GM21390 (cell line): ENCODE measurements around the gene DOCK1.
"Not testable (repeated sequence)": the region's sequence is repeated elsewhere in the genome, so short reads cannot be mapped to it uniquely, and the experiment has no call there.

ENCODE experiments used
- ATAC-seq: cut with Tn5 transposase; IDR thresholded peaks from one replicate; pipeline ENCODE4 v1.9.1; 2021; ENCODE audit not compliant: unreplicated experiment

Gene DOCK1

DNA sequence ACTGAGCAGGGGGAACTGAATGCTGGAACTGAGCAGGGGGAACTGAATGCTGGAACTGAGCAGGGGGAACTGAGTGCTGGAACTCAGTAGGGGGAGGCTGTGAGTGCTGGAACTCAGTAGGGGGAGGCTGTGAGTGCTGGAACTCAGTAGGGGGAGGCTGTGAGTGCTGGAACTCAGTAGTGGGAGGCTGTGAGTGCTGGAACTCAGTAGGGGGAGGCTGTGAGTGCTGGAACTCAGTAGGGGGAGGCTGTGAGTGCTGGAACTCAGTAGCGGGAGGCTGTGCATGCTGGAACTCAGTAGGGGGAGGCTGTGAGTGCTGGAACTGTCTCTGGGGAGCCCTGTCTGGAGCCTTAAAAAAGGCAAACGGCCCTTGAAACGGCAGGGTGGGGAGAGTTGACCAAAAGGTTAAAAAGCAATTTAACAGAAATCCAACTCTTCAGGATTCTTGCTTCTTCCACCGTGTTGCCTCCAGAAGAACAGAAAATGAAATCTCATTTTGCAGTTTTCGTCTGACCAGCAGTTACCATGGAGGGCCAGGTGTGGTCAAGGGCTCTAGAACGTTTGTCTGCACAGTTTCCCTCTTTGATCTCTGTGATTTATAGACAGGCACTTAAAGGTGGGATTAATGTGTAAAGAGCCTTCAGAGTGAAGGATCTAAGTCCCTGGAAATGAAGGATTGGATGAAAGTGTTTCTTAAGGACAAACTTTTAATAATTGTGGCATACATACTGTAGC lies 19.1 kb downstream of the DOCK1 start:
- ATAC-seq, result no peak

DNA sequence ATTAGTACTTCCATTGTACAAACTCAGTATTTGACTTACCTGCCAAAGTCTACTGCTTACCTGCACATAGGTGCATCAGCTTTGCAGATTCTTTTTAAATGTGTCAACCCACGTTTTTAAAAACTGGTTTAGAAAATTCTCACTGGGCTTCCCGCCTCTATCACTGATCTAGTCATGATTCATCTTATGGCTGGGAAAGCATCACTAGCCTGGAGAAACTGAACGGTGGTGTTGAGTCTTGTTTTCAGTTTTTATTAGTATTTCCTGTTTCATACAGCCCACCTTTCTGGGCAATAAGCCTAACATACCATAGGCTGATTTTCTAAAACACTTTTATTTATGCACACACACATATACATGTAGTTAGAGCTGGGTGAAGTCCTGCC lies 19.7 kb downstream of the DOCK1 start:
- no peak for ATAC-seq

DNA sequence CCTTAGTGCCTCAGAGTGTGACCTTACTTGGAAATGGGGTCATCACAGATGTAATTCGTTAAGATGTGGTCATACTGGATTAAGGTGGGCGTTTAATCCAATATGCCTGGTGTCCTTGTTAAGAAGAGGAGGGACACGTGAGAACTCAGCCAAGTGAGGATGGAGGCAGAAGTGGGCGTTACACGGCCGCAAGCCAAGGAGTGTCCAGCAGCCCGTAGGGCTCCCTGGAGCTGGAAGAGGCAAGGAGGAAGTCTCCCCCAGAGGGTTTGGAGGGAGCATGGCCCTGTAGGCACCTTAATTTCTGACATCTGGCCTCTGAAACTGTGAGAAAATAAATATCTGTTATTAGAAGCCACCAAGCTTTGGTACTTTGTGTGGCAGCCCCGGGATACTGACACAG lies 21.3 kb downstream of the DOCK1 start:
- ATAC-seq, result no peak

DNA sequence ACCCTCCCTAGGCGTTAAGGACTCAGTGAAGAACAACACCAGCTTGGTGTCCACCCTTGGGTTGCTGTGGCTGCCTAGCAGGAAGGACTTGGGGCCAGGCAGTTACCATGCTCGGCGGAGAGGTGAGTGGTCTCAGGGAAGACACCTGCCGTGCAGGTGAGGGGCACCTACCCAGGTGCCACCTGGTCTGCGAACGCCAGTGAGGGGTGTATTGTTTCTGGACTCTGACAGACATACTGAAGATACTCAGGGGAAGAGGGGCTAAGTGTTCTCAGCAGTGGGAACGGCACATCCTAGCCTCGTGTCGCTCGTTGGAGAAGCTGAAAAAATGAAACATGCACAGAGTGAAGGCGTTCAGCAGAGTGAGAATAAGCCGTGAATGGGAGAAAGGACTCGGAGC lies 22.6 kb downstream of the DOCK1 start:
- no peak for ATAC-seq

DNA sequence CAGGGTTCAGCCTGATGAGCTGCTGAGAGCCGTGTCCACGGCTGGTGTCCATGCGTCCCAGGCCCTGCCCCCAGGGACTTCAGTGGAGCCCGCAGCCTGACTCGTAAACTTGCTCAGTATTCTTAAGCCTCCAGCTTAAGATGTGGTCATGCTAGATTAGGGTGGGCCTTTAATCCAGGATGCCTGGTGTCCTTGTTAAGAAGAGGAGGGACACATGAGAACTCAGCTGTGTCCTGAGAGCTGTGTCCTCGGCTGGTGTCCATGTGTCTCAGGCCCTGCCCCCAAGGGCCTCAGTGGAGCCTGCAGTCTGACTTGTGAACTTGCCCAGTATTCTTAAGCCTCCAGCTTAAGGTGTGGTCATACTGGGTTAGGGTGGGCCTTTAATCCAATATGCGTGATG lies 23.0 kb downstream of the DOCK1 start:
- ATAC-seq, result no peak

DNA sequence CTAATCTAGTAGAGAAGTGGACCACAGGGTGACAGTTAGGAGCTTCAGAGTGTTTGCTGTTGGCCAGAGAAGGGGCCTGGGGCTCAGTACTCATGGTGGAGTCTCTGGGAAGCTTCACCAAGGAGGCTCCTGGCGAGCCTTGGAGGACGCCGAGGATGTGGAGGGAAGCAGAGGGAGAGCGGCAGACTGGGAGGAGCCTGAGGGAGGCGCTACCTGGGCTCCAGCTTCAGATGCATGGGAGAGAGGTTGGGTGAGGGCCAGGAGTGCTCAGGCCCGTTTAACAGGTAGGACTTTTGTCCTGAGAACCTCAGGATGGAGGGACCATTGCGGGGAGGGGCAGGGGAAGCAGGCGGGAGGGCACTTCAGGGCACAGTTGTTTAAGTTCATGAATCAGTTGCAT lies 24.2 kb downstream of the DOCK1 start:
- no peak for ATAC-seq

DNA sequence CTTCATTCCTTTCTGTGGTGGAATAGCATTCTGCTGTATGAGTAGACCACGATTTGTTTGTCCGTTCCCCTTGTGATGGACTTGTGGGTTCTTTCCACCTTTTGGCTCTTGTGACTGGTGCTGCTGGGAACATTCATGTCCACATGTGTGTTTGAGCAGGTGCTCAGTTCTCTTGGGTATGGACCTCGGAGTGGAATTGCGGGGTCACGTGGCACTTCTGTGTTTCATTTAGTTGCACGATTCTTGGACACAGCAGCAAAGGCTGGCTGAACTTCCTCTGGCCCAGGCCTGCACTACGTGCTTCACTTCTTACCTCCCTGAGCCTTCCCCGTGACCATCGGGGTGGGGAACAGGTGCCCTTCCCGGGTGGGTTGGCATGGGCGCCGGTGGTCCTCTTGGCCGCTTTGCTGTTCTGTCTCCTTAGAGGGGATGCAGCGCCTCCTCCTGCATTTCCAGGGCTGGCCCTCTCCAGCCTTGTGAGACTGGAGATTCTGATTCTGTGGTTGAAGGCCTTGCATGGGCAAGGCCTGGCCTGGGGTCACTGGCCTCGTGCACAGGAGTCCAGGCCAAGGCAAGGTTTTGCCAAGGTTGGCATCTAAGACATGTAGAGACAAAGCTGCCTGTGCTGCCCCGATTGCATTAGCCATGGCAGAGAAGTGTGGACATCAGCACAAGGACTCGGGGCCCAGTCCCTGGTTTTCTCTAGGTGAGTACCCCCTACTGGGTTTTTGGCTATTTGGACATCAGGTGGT lies 25.1 kb downstream of the DOCK1 start:
- no peak for ATAC-seq

DNA sequence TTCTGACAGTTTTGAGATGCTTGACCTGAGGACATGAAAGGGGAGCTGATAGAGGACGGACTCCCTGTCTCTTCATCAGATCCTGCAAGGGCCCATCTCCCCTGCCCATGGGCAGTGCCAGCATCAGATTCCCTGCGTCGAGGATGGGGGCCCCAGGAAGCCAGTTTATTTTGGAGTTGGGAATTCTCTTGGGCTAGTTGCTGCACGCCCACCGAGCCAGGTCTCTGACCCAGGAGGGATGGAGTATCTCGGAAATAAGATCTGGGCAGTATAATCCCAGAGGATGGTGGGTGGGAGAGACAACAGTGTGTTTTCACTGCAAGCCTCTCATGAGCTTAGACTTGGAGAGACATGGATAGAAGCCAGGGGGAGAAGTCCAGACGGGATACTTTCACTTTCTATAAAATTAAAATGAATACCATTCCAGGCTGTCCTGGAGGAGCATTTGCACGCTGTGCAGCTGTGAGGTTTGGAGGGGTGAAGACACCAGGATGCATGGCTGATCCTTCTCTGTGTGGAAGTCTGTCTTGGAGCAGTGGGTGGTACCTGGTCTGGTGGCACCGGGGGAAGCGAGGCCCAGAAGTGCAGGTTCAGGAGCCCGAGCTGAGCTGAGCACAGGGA lies 25.8 kb downstream of the DOCK1 start:
- no peak for ATAC-seq

DNA sequence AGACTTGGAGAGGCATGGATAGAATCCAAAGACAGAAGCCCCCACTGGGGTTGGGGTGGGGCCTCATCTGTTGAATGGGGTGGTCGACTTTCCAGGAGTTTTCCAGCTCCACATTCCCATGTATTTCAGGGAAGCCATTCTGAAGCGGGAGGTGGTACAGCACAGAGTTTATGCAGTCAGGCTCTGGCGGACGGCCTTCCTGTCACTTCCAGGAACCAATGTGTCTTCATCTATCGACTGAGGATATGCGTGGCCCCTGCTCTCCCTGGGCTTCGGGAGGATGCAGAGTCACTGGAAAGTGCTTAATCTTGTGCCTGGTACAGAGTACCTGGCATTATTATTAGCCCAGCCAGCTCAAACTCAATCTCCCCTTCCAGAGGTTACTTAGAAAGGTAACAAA lies 26.3 kb downstream of the DOCK1 start:
- no peak for ATAC-seq

DNA sequence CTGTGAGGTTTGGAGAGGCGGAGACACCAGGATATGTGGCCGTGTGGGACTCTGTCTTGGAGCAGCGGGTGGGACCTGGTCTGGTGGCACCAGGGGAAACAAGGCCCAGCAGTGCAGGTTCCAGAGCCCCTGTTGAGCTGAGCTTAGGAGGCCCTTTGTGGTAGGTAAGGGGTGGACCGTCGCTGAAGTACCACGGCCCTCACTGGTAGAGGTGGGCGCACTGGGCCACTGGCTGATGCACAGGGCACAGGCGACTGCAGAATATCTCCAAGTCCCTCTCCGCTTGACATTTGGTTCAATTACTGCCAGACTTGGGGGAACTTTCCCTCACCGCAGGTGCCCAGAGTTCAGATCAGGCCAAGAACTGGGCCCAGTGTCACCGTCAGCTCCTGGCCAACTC lies 27.3 kb downstream of the DOCK1 start:
- ATAC-seq, result no peak

DNA sequence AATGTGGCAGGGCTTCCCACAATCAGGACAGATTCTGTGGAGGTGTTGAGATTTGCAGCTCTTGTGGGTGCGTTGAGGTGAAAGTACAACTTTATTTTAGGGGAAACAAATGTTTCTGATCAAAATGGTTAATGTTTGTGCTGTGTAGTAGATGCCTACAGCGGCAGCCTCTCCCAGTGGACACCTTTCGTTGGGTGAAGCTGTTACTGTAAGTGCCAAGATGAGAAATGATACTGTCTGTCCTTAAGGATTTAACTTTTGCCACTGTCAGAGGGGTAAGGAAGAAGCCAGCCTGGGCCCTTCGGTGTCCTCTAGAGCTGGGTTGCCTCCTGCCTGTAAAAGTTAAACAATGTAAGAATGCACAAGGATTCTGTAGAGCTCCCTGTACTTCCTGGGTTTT lies 27.9 kb downstream of the DOCK1 start:
- ATAC-seq, result no peak

DNA sequence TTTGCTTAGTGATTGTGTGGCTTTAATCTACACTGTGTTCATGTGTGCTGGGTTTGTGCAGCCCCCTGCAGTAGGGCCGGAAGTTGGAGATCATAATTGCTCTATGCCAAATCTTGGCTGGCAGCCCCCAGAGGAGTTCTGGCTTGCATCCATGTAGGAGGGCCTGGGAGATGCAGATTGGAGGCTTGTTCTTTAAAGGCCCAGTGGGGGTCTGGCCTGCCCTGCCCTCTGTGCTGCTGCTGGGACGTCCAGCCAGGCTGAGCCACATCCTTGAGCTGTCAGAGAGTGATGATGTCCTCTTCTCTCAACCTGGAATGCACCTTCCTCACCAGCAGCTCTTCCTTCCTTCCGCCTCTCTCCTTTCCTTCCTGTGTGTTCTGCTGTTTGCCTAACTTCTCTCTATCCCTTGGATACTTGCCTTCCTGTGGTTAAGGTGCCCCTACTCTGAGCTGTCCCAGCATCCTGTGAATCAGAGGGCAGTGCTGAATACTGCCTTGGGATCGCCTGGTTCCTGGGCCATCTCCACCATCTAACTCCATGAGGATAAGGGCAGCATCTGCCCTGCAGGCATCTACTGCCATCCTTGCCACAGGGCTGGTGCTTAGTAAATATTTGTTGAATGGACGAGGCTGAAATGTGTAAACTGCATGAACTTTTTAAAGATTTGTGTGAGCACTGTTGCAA lies 30.2 kb downstream of the DOCK1 start:
- ATAC-seq, result no peak

DNA sequence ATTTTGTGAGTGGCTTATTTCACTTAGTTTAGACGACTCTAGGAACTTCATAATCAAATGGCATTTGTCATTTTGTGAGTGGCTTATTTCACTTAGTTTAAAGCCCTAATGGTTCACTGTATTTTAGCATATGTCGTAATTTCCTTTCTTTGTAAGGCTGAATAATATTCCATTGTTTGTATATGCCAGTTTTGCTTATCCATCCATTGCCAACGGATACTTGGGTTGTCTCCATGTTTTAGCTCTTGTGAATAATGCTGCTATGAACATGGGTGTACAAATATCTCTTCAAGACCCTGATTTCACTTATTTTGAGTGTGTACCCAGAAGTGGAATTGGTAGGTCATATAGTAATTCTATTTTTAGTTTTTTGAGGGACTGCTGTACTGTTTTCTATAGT lies 31.8 kb downstream of the DOCK1 start:
- ATAC-seq, result no peak

DNA sequence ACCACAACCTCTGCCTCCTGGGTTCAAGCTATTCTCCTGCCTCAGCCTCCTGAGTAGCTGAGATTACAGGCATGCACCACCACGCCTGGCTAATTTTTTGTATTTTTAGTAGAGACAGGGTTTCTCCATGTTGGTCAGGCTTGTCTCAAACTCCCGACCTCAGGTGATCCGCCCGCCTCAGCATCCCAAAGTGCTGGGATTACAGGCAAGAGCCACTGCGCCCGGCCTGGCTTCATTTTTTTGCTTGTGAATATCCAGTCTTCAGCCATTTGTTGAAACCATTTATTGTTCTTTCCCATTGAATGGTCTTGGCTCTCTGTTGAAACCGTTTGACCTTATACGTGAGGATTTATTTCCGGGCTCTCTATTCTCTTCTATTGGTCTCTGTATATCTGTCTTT lies 32.9 kb downstream of the DOCK1 start:
- not testable (repeated sequence) for ATAC-seq

DNA sequence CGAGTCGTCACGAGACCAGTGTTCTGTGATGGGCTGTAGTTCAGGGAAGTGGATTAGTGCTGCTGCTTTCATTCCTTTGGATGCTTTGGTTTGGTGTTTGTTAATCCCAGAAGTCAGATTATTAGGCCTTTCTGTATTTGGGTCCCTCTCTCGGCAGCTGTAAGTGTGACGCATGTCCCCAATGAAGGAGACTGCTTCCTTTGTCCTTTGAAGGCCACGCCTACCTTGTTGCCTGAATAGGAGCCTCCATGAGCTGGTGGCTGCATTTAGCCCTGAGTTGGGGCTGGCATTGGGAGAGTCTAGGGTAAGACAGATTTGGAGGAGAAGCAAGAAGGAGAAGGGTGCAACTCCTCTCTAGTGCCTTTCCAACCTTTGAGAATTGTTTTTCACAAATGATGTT lies 34.5 kb downstream of the DOCK1 start:
- no peak for ATAC-seq

DNA sequence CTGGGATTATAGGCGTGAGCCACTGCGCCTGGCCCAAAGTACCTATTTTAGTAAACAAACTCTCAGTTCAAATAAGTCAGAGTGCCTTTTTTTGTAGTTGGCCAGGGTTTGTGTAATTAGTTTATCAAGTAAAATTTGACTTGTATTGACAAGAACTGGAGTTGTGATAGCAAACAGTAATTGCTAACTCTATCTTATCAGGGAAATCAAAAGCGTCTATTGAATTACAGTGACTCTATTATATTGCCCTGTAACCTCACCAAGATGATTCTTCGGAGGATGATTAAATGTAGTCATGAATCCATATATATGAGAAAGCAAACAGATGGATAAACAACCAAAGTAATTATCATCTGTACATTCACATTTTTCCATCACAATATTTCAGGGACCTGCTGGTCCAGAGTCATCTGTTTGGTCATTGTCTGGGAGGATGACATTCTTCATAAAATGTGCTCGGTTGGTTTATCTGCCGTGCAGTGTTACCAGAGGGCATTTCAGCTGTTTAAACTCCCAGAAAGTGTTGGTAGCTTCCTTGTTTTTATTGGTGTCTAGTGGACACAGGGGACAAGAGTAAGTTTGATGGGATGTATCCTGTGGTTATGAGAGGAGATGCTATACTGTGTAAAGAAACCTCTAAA lies 35.6 kb downstream of the DOCK1 start:
- no peak for ATAC-seq

DNA sequence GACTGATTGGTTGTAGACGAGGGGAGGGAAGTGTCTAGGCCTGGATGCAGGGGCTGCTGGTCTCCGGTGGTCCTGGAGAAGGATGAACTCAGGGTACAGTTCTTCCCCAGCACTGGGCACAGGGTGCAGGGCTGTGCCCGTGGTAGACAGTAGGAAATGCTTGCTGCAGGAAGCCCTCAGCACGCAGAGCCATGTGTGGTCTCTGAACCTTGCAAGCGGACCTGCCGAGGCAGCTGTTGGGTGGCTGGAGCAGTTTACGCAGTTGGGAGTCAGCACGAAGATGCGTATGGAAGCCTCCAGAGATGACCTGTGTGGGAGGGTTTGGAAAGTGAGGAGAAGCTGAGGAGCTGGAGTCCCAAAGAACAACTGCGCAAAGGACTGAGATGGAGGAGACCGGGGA lies 39.0 kb downstream of the DOCK1 start:
- no peak for ATAC-seq

DNA sequence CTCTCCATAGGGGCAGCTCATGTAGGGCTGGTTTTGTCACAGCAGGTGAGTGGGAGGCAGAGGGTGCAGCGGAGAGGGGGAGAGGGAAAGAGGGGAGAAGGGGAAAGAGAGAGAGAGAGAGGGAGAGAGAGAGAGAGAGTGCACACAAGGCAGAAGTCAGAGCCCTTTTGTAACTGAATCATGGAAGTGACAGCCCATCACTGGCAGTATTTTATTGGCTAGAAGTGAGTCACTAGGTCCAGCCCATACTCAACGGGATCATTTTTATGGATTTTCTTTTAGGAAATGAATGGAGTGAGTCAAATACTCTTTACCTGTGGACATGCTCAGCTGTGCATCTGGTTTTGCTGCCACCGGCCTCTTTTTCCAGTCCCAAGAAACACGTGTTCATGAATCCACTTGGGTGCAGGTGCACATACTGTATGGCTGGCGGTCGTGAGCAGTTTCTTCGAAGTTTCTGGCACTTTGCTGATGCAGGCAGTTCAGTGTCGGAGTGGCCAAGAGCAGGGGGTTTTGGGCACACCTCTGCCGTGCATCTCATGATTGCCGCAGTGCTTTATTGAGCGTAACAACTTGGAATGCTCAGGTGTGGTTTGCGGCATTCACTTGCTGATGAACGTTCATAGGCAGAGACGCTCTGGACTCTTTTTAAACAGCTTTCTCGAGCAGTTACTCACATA lies 40.3 kb downstream of the DOCK1 start:
- no peak for ATAC-seq

DNA sequence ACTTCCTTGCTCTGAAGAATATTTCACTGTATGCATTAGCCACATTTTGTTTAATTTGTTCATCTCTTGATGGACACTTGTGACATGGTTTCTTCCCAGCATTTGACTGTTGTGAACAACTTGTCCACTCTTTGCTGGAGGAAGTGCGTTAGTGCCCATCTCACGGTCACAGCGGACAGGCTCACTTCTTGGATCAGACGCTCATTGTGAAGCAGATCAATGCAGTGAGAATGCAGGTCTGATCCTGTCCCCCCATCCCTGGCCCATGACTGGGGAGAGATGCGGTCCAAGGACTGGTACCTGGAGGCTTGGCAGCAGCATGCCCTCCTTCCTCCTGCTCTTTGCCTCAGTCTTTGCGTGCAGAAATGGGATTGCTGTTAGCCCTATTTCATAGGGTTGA lies 41.5 kb downstream of the DOCK1 start:
- no peak for ATAC-seq

DNA sequence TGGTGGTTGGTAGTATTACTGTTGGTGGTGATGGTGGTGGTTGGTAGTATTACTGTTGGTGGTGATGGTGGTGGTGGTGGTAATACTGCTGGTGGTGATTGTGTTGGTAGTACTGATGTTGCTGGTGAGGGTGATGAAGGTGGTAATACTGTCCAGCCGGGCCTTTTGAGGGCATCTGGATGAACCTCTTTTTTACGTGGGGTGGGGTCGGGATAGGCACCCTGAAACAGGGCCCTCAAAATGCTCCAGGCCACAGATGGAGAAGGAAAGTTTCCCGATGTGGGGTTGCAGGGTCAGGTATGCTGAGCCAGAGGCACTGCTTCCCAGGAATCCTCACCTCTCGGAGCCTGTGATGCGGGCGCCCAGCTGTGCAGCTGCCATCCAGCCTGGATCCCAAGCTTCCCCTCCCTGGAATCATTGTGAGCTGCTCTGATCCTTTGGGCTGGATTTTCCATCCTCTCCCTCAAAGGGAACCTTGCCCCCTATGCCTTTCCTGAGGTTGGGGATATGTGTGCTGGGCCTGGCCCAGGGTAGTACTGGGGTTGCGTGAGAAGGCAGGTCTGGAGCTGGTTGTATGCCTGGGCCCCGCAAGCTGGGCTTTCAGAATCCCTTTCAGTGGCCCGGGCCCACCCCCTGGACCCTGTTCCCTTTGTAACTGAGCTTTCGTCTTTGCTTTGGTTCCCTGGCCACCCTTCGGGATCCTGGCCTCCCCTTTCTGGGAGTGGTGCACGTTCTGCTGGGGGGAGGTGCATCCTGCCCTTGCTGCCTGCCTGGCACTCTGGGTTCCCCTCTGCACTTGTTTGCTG lies 43.3 kb downstream of the DOCK1 start:
- ATAC-seq, result no peak
